Measurements from ENCODE around the gene PLVAP. TPM values are rescaled to one million over a fixed set of nuclear protein-coding genes. Genes with fewer than 3 reads are reported as not detected.

The PLVAP gene
- total and polyA plus RNA-seq, 9 of the 15 experiments (the other 6 are each of a cell fraction or from before 2014, with no cell fraction given) = 0.09 to 0.84 (median 0.51) TPM; not detected in 4

GRCh38 chr19:17405250-17406045 is 28.3 kb upstream of the PLVAP start, which contains the start of gene BST2 (continued):
- TF ChIP-seq ZNF655 (CRISPR knock-in tag; IDR thresholded peaks at IDR 0.05) = no peak
- TF ChIP-seq GATA2 (CRISPR knock-in tag; IDR thresholded peaks at IDR 0.05) = peak; percentile 92
- TF ChIP-seq GMEB1 (CRISPR knock-in tag; IDR thresholded peaks at IDR 0.05) = no peak
- TF ChIP-seq USF1 (CRISPR knock-in tag; IDR thresholded peaks at IDR 0.05) = no peak
- TF ChIP-seq PCBP1 (IDR thresholded peaks at IDR 0.05; ENCODE audit: low read depth, low read length, poor library complexity, severe bottlenecking) = no peak
- no peak for TF ChIP-seq TSC22D4 (tag; IDR thresholded peaks at IDR 0.05)
- TF ChIP-seq GABPB2 (CRISPR knock-in tag; conservative IDR thresholded peaks at IDR 0.05) = no peak
- no peak for TF ChIP-seq NFIX (CRISPR knock-in tag; IDR thresholded peaks at IDR 0.05; ENCODE audit: low read depth)
- TF ChIP-seq ZNF398 (CRISPR knock-in tag; IDR thresholded peaks at IDR 0.05) = no peak
- no peak for TF ChIP-seq SAFB (IDR thresholded peaks at IDR 0.05; ENCODE audit: borderline replicate concordance, low read depth, low read length)
- TF ChIP-seq KDM4B (IDR thresholded peaks at IDR 0.05; ENCODE audit: borderline replicate concordance in 2 of 2, low read depth in 1 of 2) = no peak; a peak in 1 of 4 replicates
- no peak for TF ChIP-seq FOXP1 (CRISPR knock-in tag; IDR thresholded peaks at IDR 0.05)
- no peak for TF ChIP-seq ZNF280B (CRISPR knock-in tag; IDR thresholded peaks at IDR 0.05)
- TF ChIP-seq BRD9 (IDR thresholded peaks at IDR 0.05; ENCODE audit: low read depth, partially characterized antibody) = no peak
- TF ChIP-seq DMBX1 (CRISPR knock-in tag; IDR thresholded peaks at IDR 0.05; ENCODE audit: borderline replicate concordance) = no peak
- no peak for TF ChIP-seq MLX (CRISPR knock-in tag; conservative IDR thresholded peaks at IDR 0.05)

Measured in K562 (cell line).